HK-2 (cell line): Measurements from ENCODE around the gene RBMS3.

Experiments used
- DNase-seq: peaks from one replicate; pipeline ENCODE4 v3.0.0-alpha.2; 2018; ENCODE audit not compliant: unreplicated experiment

Gene RBMS3

GRCh38 chr3:29525254-29525881, 244.5 kb downstream of the RBMS3 start:
- DNase-seq = no peak

- no peak for DNase-seq
Measured at GRCh38 chr3:29527246-29527645, 246.4 kb downstream of the RBMS3 start.

GRCh38 chr3:29531644-29532043, 250.8 kb downstream of the RBMS3 start:
- no peak for DNase-seq

- DNase-seq = no peak
Measured at GRCh38 chr3:29532473-29532872, 251.6 kb downstream of the RBMS3 start.

GRCh38 chr3:29534006-29534405, 253.1 kb downstream of the RBMS3 start:
- DNase-seq = no peak

GRCh38 chr3:29536016-29536758, 255.3 kb downstream of the RBMS3 start:
- no peak for DNase-seq

GRCh38 chr3:29537889-29538609, 257.2 kb downstream of the RBMS3 start:
- no peak for DNase-seq

- no peak for DNase-seq
Measured at GRCh38 chr3:29538610-29538958, 257.7 kb downstream of the RBMS3 start.

GRCh38 chr3:29540544-29540943, 259.7 kb downstream of the RBMS3 start:
- no peak for DNase-seq

- no peak for DNase-seq
Measured at GRCh38 chr3:29544701-29545363, 264.0 kb downstream of the RBMS3 start.

- no peak for DNase-seq
Measured at GRCh38 chr3:29545615-29546014, 264.7 kb downstream of the RBMS3 start.

- no peak for DNase-seq
Measured at GRCh38 chr3:29552051-29552450, 271.2 kb downstream of the RBMS3 start.

- DNase-seq = no peak
Measured at GRCh38 chr3:29554566-29554965, 273.7 kb downstream of the RBMS3 start.

GRCh38 chr3:29555590-29555989, 274.7 kb downstream of the RBMS3 start:
- no peak for DNase-seq

GRCh38 chr3:29557186-29557585, 276.3 kb downstream of the RBMS3 start:
- no peak for DNase-seq

- DNase-seq = no peak
Measured at GRCh38 chr3:29557825-29558224, 277.0 kb downstream of the RBMS3 start.

- no peak for DNase-seq
Measured at GRCh38 chr3:29559741-29560465, 279.0 kb downstream of the RBMS3 start.

GRCh38 chr3:29561651-29562149, 280.8 kb downstream of the RBMS3 start:
- DNase-seq = no peak

- no peak for DNase-seq
Measured at GRCh38 chr3:29565236-29565635, 284.4 kb downstream of the RBMS3 start.

GRCh38 chr3:29567501-29567900, 286.6 kb downstream of the RBMS3 start:
- DNase-seq = no peak

- no peak for DNase-seq
Measured at GRCh38 chr3:29568355-29568754, 287.5 kb downstream of the RBMS3 start.

GRCh38 chr3:29576181-29576580, 295.3 kb downstream of the RBMS3 start:
- no peak for DNase-seq
